Sigmoid colon (tissue), 7 donors: ENCODE data around the gene BMERB1. TPM values are rescaled to one million over a fixed set of nuclear protein-coding genes. Genes with fewer than 3 reads are reported as not detected.

Experiments
- DNase-seq: peaks from one replicate; pipeline ENCODE4 v3.0.0-alpha.2; 2019
- H3K27ac ChIP-seq, 4 donors: fragments of 200-600 bp; sonication (generic); one replicate each; pipeline ENCODE4 v1.5.1; 2016 to 2019; ENCODE audit warnings: mild to moderate bottlenecking in 1 of 4
- H3K27me3 ChIP-seq, 3 donors: fragments of 200-600 bp; sonication (generic); one replicate each; pipeline ENCODE4 v1.5.1; 2019; ENCODE audit warnings: mild to moderate bottlenecking in 1 of 3
- H3K36me3 ChIP-seq, 4 donors: fragments of 200-600 bp; sonication (generic); one replicate each; pipeline ENCODE4 v1.5.1; 2016 to 2019
- H3K4me1 ChIP-seq, 4 donors: fragments of 200-600 bp; sonication (generic); one replicate each; pipeline ENCODE4 v1.5.1; 2017 to 2019
- H3K4me3 ChIP-seq, 4 donors: fragments of 200-600 bp; sonication (generic); one replicate each; pipeline ENCODE4 v1.5.1; 2017 to 2019; ENCODE audit warnings: mild to moderate bottlenecking in 2 of 4, moderate library complexity in 1 of 4
- H3K9me3 ChIP-seq, 4 donors: fragments of 200-600 bp in 3 of 4; sonication (generic) in 3 of 4; one replicate each; pipeline versions ENCODE4 v1.5.1 to v1.6.1; 2013 to 2019
- EP300 ChIP-seq, 4 donors: sonication (generic); formaldehyde crosslinking; IDR thresholded peaks; one replicate each; pipeline ENCODE4 v1.6.1; 2017; ENCODE audit warnings: antibody characterized with exemption in 4 of 4
- POLR2A ChIP-seq, 2 donors: fragments of 450-650 bp; IDR thresholded peaks; one replicate each; pipeline ENCODE4 v1.6.1; 2016; ENCODE audit warnings: antibody characterized with exemption in 2 of 2, mild to moderate bottlenecking in 2 of 2, moderate library complexity in 2 of 2
- POLR2AphosphoS5 ChIP-seq, 4 donors: sonication (generic); formaldehyde crosslinking; IDR thresholded peaks; one replicate each; pipeline ENCODE4 v1.6.1; 2017; ENCODE audit warnings: antibody characterized with exemption in 4 of 4
- WGBS, 2 donors: extraction: QIAGEN DNeasy Blood & Tissue Kit; methylation state at CpG; one replicate each; pipeline ENCODE4 v1.1.7; 2013; 5-methylcytosine and 5-hydroxymethylcytosine counted together
- intact Hi-C: fragments of 100-400 bp; cut with DNase I; formaldehyde crosslinking; loops from one replicate; pipeline ENCODE4 v1.15.1; 2023
- polyA plus RNA-seq, 3 donors: library from polyadenylated mRNA; stranded (reverse); fragments of 200-250 nt; gene quantifications; one replicate each; pipeline ENCODE4 v1.2.3, GENCODE V29; 2013
- total RNA-seq, 4 donors: library from RNA; depleted of rRNA; stranded (reverse); fragments of >200 nt; gene quantifications; one replicate each; pipeline ENCODE4 v1.1.0, GENCODE V29; 2016
- TF ChIP-seq, protein P1 (sequence below), 4 experiments: fragments of 450-650 bp in 3 of 4; fragments of 200-600 bp in 1 of 4; IDR thresholded peaks; one replicate each; pipeline ENCODE4 v1.5.1; 2016 to 2019; ENCODE audit warnings: antibody characterized with exemption in 4 of 4, mild to moderate bottlenecking in 3 of 4, moderate library complexity in 2 of 4
- donor health status: healthy with polysubstance abuse.
- donor health status: Bipolar disorder and iron deficiency.
- donor health status: healthy.

BMERB1 gene
- total and polyA plus RNA-seq, 7 donors, result 3.7 to 112 (median 63.4) TPM

DNA sequence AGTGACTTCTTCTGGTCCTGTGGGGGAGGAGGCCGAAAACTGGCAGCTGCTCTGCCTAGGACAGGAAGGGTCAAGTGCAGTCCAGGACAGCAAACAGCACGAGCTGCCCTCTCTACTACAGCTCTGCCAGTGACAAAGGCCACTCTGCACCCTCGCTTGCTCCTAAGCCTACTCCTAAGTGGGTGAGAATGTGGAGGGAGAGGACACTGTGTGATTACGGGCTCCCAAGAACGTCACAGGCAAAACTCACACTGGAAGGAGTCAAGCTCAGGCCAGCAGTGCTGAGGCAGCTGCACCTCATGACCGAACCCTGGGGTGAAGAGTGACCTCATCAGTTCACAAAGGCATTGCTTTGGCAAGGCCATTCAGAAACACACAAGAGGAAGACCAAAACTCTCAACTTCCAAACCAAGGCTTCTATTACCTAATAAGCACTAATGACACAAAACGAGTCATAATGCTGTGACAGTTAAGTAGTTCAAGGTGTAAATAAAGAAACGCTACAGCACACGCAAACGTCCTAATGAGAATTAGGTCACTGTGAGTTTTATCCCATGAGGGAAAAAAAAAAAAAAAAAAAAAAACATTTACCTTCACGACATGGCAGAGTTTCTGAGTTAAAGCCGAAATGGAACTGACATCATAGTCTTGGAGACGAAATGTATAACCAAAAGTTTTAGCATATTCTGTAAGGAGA, 173.5 kb downstream of the BMERB1 start:
- WGBS, 2 donors, result 91 to 92% methylated on average over 13 of the region's 13 CpGs
- Histone ChIP-seq H3K4me3 (no peak overlapping the region), H3K36me3 (peaks cover 34 to 100% (median 44%) of the 10 kb centered on the region in 4 donors), H3K27ac (peak overlapping the region in 3 of 4 donors; percentile 4 to 25 (median 24)), H3K27me3 (no peaks in the 10 kb centered on the region), H3K4me1 (peaks cover 0 to 6% (median 0%) of the 10 kb centered on the region in 4 donors), H3K9me3 (no peaks in the 10 kb centered on the region)
- TF ChIP-seq POLR2AphosphoS5 (IDR thresholded peaks at IDR 0.05) (peak; percentile 18 to 34 (median 26)), POLR2A (IDR thresholded peaks at IDR 0.05) (no peak)
- TF ChIP-seq, protein P1, sequence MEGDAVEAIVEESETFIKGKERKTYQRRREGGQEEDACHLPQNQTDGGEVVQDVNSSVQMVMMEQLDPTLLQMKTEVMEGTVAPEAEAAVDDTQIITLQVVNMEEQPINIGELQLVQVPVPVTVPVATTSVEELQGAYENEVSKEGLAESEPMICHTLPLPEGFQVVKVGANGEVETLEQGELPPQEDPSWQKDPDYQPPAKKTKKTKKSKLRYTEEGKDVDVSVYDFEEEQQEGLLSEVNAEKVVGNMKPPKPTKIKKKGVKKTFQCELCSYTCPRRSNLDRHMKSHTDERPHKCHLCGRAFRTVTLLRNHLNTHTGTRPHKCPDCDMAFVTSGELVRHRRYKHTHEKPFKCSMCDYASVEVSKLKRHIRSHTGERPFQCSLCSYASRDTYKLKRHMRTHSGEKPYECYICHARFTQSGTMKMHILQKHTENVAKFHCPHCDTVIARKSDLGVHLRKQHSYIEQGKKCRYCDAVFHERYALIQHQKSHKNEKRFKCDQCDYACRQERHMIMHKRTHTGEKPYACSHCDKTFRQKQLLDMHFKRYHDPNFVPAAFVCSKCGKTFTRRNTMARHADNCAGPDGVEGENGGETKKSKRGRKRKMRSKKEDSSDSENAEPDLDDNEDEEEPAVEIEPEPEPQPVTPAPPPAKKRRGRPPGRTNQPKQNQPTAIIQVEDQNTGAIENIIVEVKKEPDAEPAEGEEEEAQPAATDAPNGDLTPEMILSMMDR (IDR thresholded peaks at IDR 0.05), result no peak
- intact Hi-C loops, result no loop called here
- peak; percentile 84 for DNase-seq

DNA sequence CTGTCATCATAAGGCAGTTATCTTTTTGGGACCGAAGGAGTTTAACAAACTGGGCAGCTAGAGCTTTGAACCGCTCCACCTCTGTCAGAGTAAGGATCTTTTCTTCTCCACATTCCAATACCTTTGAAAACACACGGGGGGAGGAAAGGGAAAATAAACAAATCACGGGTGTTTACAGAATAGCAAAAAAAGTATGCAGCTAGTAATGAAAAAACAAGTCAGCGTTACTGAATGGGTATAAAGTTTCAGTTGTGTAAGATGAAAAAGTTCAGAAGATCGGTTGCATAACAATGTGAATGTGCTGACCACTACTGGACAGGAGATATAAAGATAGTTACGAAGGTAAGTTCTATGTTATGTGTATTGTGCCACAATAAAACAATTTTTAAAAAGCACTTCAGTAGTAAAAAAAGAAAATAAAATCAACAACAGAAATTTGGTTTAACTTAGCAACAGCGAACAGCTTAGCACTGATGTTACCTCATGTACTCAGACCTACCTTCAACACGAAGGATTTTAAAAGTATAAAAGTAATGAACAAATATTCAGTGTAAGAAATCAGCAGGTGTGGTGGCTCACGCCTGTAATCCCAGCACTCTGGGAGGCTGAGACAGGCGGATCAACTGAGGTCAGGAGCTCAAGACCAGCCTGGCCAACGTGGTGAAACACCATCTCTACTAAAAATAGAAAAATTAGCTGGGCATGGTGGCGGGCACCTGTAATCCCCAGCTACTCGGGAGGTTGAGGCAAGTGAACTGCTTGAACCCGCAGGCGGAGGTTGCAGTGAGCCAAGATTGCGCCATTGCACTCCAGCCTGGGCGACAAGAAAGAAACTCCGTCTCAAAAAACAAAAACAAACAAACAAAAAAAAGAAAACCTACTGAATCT, 174.3 kb downstream of the BMERB1 start:
- Histone ChIP-seq H3K9me3 (no peaks in the 10 kb centered on the region), H3K27ac (peak overlapping the region in 1 of 4 donors; percentile 24), H3K4me3 (no peak overlapping the region), H3K36me3 (peaks cover 28 to 99% (median 42%) of the 10 kb centered on the region in 4 donors), H3K4me1 (peaks cover 0 to 6% (median 0%) of the 10 kb centered on the region in 4 donors), H3K27me3 (no peaks in the 10 kb centered on the region)
- TF ChIP-seq, protein P1 (IDR thresholded peaks at IDR 0.05), result no peak
- TF ChIP-seq POLR2AphosphoS5 (IDR thresholded peaks at IDR 0.05), result no peak
- TF ChIP-seq EP300 (IDR thresholded peaks at IDR 0.05), result no peak
- no peak for TF ChIP-seq POLR2A (IDR thresholded peaks at IDR 0.05)
- DNase-seq, result no peak
- 86 to 91% methylated on average over 19 of the region's 19 CpGs for WGBS, 2 donors
- intact Hi-C loops, result no loop called here

DNA sequence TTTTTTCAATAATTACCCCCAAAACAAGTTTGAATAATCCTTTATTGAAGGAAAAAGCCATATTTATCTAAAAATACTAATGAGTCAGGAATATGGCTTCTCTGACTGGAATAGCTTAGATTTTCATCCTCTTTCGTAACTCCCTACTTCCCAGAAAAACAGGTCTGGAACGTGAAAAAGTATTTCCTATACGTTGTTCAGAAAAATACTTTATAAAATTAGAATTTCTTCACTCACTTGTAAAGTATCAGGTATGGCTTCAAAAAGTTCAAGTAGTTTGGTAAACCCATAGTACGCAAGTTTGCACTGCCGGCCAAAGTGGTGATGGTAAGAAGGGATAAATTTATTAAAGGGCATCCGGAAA, 174.9 kb downstream of the BMERB1 start:
- no peaks in the 10 kb centered on the region for H3K27me3 ChIP-seq
- H3K27ac ChIP-seq, result no peak overlapping the region
- 95 to 96% methylated on average over 6 of the region's 6 CpGs for WGBS, 2 donors
- H3K36me3 ChIP-seq, result peaks cover 25 to 99% (median 38%) of the 10 kb centered on the region in 4 donors
- intact Hi-C loops, result no loop called here
- H3K4me1 ChIP-seq, result peaks cover 0 to 6% (median 0%) of the 10 kb centered on the region in 4 donors
- no peak overlapping the region for H3K4me3 ChIP-seq
- no peak for TF ChIP-seq EP300 (IDR thresholded peaks at IDR 0.05)
- TF ChIP-seq, protein P1 (IDR thresholded peaks at IDR 0.05), result no peak
- no peak for TF ChIP-seq POLR2A (IDR thresholded peaks at IDR 0.05)
- TF ChIP-seq POLR2AphosphoS5 (IDR thresholded peaks at IDR 0.05), result no peak
- DNase-seq, result no peak
- no peaks in the 10 kb centered on the region for H3K9me3 ChIP-seq

DNA sequence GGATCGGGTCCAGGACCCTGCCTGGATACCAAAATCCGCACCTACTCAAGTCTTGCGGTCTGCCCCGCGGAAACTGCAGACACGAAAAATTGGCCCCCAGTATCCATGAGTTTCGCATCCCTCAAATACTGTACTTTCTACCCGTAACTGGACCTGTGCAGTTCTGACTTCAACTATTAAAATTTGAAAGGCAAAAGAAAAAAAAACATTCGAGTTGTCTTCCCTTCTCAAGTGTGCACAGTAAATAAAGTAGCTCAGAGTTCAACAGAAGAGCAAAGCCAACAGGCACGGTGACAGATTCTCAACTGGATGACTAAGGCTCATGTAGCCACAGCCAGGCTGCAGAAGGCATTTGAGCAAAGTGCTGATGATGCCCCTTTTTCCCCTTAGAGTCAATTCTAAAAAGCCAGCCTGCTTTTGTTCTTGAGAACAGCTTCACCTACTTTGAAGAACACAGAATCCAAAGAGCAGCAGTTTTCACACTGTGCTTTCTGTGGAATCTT, 176.0 kb downstream of the BMERB1 start:
- Histone ChIP-seq H3K36me3 (peaks cover 26 to 99% (median 45%) of the 10 kb centered on the region in 4 donors), H3K4me1 (peaks cover 0 to 6% (median 0%) of the 10 kb centered on the region in 4 donors), H3K9me3 (no peaks in the 10 kb centered on the region), H3K27ac (no peak overlapping the region), H3K4me3 (no peak overlapping the region), H3K27me3 (no peaks in the 10 kb centered on the region)
- intact Hi-C loops, result no loop called here
- 91 to 95% methylated on average over 10 of the region's 10 CpGs for WGBS, 2 donors
- TF ChIP-seq, protein P1 (IDR thresholded peaks at IDR 0.05), result no peak
- TF ChIP-seq POLR2AphosphoS5 (IDR thresholded peaks at IDR 0.05) (no peak), POLR2A (IDR thresholded peaks at IDR 0.05) (no peak), EP300 (IDR thresholded peaks at IDR 0.05) (no peak)
- DNase-seq, result no peak
